ENCODE results near the gene FBXO2. TPM values are rescaled to one million over a fixed set of nuclear protein-coding genes. Genes with fewer than 3 reads are reported as not detected.

The FBXO2 gene
- total and polyA plus RNA-seq, 9 of the 15 experiments (the other 6 are each of a cell fraction or from before 2014, with no cell fraction given): 0.04 to 1.9 (median 0.27) TPM

GRCh38 chr1:11650331-11650991 lies 3.8 kb downstream of the FBXO2 start (continued):
- no peak for TF ChIP-seq THAP7 (CRISPR knock-in tag; IDR thresholded peaks at IDR 0.05)
- no peak for TF ChIP-seq ZNF79 (CRISPR knock-in tag; IDR thresholded peaks at IDR 0.05; ENCODE audit: low read depth)
- no peak for TF ChIP-seq ZNF347 (CRISPR knock-in tag; IDR thresholded peaks at IDR 0.05; ENCODE audit: low read depth)
- no peak for TF ChIP-seq MCM7 (IDR thresholded peaks at IDR 0.05)
- no peak for TF ChIP-seq GTF2F1 (IDR thresholded peaks at IDR 0.05; ENCODE audit: low read depth, low read length)
- TF ChIP-seq PCBP2 (IDR thresholded peaks at IDR 0.05; ENCODE audit: low read depth, low read length, poor library complexity, severe bottlenecking): no peak
- no peak for TF ChIP-seq YBX1 (IDR thresholded peaks at IDR 0.05)
- TF ChIP-seq ZNF644 (tag; IDR thresholded peaks at IDR 0.05; ENCODE audit: low read depth): no peak
- no peak for TF ChIP-seq PML (IDR thresholded peaks at IDR 0.05; ENCODE audit: low read length)
- TF ChIP-seq TGIF2 (CRISPR knock-in tag; IDR thresholded peaks at IDR 0.05): no peak
- TF ChIP-seq SIRT6 (IDR thresholded peaks at IDR 0.05; ENCODE audit: low read depth, low read length): no peak
- no peak for TF ChIP-seq POLR3G (IDR thresholded peaks at IDR 0.05; ENCODE audit: extremely low read depth, insufficient read length, insufficient replicate concordance)
- no peak for TF ChIP-seq LARP7 (IDR thresholded peaks at IDR 0.05)
- no peak for TF ChIP-seq ZNF696 (CRISPR knock-in tag; conservative IDR thresholded peaks at IDR 0.05)
- TF ChIP-seq ZFP36 (IDR thresholded peaks at IDR 0.05; ENCODE audit: low read depth, low read length, partially characterized antibody): peak; percentile 99
- TF ChIP-seq E2F8 (IDR thresholded peaks at IDR 0.05; ENCODE audit: low read depth, partially characterized antibody): no peak
- no peak for TF ChIP-seq FOXA3 (CRISPR knock-in tag; conservative IDR thresholded peaks at IDR 0.05 in 1 of 2, IDR thresholded peaks at IDR 0.05 in 1 of 2)
- no peak for TF ChIP-seq ZNF639 (CRISPR knock-in tag; conservative IDR thresholded peaks at IDR 0.05 in 1 of 2, IDR thresholded peaks at IDR 0.05 in 1 of 2)
- TF ChIP-seq PTRF (tag; IDR thresholded peaks at IDR 0.05): no peak
- TF ChIP-seq NR0B1 (IDR thresholded peaks at IDR 0.05; ENCODE audit: partially characterized antibody): no peak

All from K562 (cell line).